Endothelial cell of hepatic sinusoid (primary cell): ENCODE data around the gene TRAFD1.

Experiments used
- in situ Hi-C: cut with HindIII; loops from 2 replicates; pipeline ENCODE4 v1.10.0; 2017; ENCODE audit warnings: low sequenced_read_pairs

Gene TRAFD1

GRCh38 chr12:112198120-112198733 lies 72.9 kb downstream of the TRAFD1 start:
- in situ Hi-C loops, result loop anchor here (5.0 kb wide), 1 partner anchor 39 kb away; no protein-coding TSS in a partner anchor

DNA sequence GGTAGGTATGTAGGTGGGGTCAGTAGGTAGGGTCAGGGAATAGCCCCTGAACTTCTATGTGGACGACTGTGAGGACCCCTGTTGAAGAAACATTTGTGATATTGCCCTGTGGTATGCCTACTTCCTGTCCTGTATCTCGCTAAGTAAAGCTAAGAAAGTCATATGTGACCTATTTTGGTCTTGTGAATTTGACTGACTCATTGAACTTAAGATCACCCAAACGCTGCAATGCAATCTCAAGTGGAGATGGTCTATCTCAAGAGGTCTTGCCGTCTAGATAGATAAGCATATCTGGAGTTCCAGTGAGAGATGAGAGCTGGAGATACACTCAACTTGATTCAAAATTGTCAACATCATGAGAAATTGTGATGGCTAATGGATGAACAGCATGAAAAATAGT lies 73.8 kb downstream of the TRAFD1 start:
- in situ Hi-C loops, result loop anchor here (5.0 kb wide), 1 partner anchor 38 kb away; no protein-coding TSS in a partner anchor
